ENCODE results near the gene OPN4.

OPN4 gene

GRCh38 chr10:86708068-86708782 is 53.9 kb downstream of the OPN4 start:
- DNase-seq (ENCODE audit: low read depth) = no peak
- TF ChIP-seq CTCF (IDR thresholded peaks at IDR 0.05; ENCODE audit: control insufficient read depth, insufficient read depth, low read depth, low read length, missing control alignments) = no peak
- no peak overlapping the region for H3K4me3 ChIP-seq (ENCODE audit: control insufficient read depth, low read depth, low read length)

DNA sequence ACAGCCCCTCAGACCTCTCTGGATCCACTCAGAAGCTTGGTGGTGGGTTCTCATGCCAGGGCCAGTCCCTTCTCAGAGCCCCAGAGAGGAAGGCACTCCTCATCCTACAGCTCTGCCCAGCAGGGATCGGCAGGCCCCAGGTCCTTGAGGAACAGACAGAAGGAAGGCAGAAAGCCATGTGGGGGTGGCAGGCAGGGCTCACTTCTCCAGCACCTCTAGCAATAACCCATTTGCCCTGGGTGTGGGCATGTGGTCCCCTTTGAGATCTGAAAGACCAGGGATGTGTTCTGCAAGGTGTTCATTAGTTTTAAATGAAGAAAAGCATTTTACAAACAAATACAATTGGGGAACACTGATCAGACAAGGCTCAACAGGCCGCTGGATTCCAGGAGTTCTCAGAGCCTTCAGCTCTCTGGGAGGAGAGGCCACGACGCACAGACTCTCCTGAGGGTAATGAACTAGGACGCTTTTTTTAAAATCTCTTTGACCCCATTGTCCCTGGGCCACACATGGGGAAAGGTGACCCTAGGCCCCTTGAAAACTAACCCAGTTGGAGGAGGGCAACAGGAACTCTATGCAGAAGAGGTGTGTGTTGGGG is 54.5 kb downstream of the OPN4 start:
- DNase-seq (ENCODE audit: low read depth) = no peak
- TF ChIP-seq CTCF (IDR thresholded peaks at IDR 0.05; ENCODE audit: control insufficient read depth, insufficient read depth, low read depth, low read length, missing control alignments) = no peak
- H3K4me3 ChIP-seq (ENCODE audit: control insufficient read depth, low read depth, low read length) = no peak overlapping the region

DNA sequence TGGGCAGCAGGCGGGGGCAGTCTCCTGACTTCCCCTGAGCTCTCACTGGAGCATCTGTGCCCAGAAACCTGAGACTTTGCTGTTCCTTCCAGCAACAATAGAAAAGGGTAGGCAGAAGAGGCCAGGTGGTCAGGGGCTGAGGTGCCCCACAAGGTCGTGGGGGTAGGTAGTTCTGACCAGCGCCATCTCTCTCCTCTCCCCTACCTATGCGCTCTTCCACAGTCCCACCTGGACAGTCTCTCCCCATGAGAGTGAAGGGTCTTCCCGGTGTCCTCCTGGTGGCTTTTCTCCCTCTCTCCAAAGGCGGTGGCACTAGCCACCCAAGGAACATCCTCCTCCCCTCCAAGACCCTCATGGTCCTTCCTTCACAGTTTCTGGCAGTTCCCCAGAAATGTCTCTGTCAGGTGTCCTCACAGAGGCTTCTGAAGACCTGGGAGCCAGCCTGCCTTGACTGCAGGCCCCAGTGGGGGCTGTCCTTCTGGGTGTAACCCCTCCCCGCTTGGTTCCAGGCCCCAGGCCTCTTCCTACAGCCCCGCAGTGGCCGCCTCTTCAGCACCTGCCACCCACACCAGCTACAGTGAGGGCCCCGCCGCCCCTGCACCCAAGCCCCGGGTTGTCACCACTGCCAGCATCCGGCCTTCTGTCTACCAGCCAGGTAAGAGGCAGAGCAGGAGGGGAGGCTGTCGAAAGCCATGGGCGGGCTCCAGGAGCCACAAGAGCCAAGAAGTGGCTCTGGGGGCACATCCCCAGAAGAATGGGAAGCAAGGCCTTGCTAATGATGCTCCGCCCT is 55.2 kb downstream of the OPN4 start:
- no peak for DNase-seq (ENCODE audit: low read depth)
- TF ChIP-seq CTCF (IDR thresholded peaks at IDR 0.05; ENCODE audit: control insufficient read depth, insufficient read depth, low read depth, low read length, missing control alignments) = no peak
- H3K4me3 ChIP-seq (ENCODE audit: control insufficient read depth, low read depth, low read length) = no peak overlapping the region

- H3K4me3 ChIP-seq (ENCODE audit: control insufficient read depth, low read depth, low read length) = peak overlapping the region; percentile 63
- DNase-seq (ENCODE audit: low read depth) = peak; percentile 39
- peak; percentile 67 for TF ChIP-seq CTCF (IDR thresholded peaks at IDR 0.05; ENCODE audit: control insufficient read depth, insufficient read depth, low read depth, low read length, missing control alignments)
Measured at GRCh38 chr10:86710987-86711512, 56.7 kb downstream of the OPN4 start.

DNA sequence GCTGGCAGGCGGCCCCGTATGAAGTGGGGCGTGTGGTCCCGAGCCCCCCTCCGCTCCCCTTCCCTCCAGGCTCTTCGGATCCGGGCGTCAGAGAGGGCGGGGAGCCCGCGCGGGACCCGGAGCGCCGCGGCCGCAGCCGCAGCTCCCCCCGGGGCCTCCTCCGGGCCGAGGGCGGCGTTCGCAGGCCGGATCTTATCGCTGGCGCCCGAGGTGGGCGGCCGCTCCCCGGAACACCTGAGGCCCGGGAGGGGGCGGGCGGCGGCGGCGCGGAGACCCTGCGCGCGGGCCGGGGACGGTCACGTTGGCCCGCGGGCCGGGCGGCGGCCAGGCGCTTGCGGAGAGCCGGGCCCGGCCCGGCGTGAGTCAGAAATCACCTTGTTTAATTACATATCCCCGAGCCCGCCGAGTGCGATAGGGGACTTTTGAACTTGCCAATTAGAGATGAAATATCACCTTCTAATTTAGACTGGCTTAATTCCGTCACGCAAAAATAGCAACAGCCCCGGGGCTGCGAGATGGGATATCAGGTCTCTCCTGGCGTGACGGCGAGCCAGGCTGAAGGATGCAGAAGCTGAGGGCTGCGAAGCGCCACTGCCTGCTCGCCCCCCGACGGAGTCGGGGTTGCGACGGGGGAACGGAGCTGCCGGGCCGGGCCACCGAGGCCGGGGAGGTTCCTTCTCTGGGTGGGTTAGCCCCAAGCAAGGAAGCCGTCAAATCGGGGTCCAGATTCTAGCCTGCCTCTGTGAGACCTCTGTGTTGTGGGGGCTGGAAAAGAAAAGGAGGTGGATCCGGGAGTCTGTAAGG is 57.4 kb downstream of the OPN4 start:
- TF ChIP-seq CTCF (IDR thresholded peaks at IDR 0.05; ENCODE audit: control insufficient read depth, insufficient read depth, low read depth, low read length, missing control alignments) = no peak
- peak overlapping the region; percentile 63 for H3K4me3 ChIP-seq (ENCODE audit: control insufficient read depth, low read depth, low read length)
- no peak for DNase-seq (ENCODE audit: low read depth)

GRCh38 chr10:86712317-86712707 is 58.0 kb downstream of the OPN4 start:
- TF ChIP-seq CTCF (IDR thresholded peaks at IDR 0.05; ENCODE audit: control insufficient read depth, insufficient read depth, low read depth, low read length, missing control alignments) = no peak
- DNase-seq (ENCODE audit: low read depth) = no peak
- peak overlapping the region; percentile 63 for H3K4me3 ChIP-seq (ENCODE audit: control insufficient read depth, low read depth, low read length)

Measured in AG09309 (cell line).